Mesenchymal stem cell (in vitro differentiated cells and primary cell): Measurements from ENCODE around the gene NDUFS6.

Source experiments
- DNase-seq: peaks from one replicate; pipeline ENCODE4 v3.0.0-alpha.2; 2013
- H2AFZ ChIP-seq: one replicate; pipeline ENCODE4 v1.6.1; 2013; ENCODE audit warnings: low read depth, mild to moderate bottlenecking, control low read depth, inconsistent platforms, low read length, moderate library complexity
- H2AK5ac ChIP-seq: 2 replicates; pipeline ENCODE4 v1.6.1; 2013; ENCODE audit warnings: low read length, moderate library complexity, mild to moderate bottlenecking, inconsistent platforms; ENCODE audit not compliant: severe bottlenecking
- H2BK120ac ChIP-seq: one replicate; pipeline ENCODE4 v1.6.1; 2013; ENCODE audit warnings: low read depth, mild to moderate bottlenecking, inconsistent platforms, low read length, moderate library complexity
- H2BK12ac ChIP-seq, 2 experiments: one replicate each; pipeline ENCODE4 v1.6.1; 2013; ENCODE audit warnings: inconsistent platforms in 2 of 2, low read length in 2 of 2, mild to moderate bottlenecking in 2 of 2, moderate library complexity in 2 of 2, control low read depth in 1 of 2
- H2BK15ac ChIP-seq: one replicate; pipeline ENCODE4 v1.6.1; 2013; ENCODE audit warnings: mild to moderate bottlenecking, low read depth, inconsistent platforms; ENCODE audit not compliant: poor library complexity, severe bottlenecking
- H2BK5ac ChIP-seq: 2 replicates; pipeline ENCODE4 v1.6.1; 2013; ENCODE audit warnings: low read depth, mild to moderate bottlenecking, low read length, control low read depth, inconsistent platforms; ENCODE audit not compliant: poor library complexity, severe bottlenecking
- H3K14ac ChIP-seq, 2 experiments: one replicate each; pipeline ENCODE4 v1.6.1; 2013; ENCODE audit warnings: inconsistent platforms in 2 of 2, low read length in 2 of 2, control low read depth in 1 of 2, mild to moderate bottlenecking in 1 of 2, moderate library complexity in 1 of 2
- H3K18ac ChIP-seq, 2 experiments: one replicate each; pipeline ENCODE4 v1.6.1; 2013; ENCODE audit warnings: inconsistent platforms in 2 of 2, low read length in 2 of 2, control low read depth in 1 of 2, low read depth in 1 of 2, mild to moderate bottlenecking in 1 of 2
- H3K23ac ChIP-seq, 2 experiments: one replicate each; pipeline ENCODE4 v1.6.1; 2013; ENCODE audit warnings: inconsistent platforms in 2 of 2, low read length in 2 of 2, mild to moderate bottlenecking in 2 of 2, moderate library complexity in 2 of 2, control low read depth in 1 of 2
- H3K27ac ChIP-seq: 2 replicates; pipeline ENCODE4 v1.5.1; 2013; ENCODE audit warnings: mild to moderate bottlenecking, moderate library complexity, low read length, control low read depth, inconsistent platforms; ENCODE audit not compliant: poor library complexity, severe bottlenecking
- H3K27me3 ChIP-seq, 2 experiments: 2 replicates each; pipeline versions ENCODE4 v1.6.1 to v1.7.0; 2013; ENCODE audit warnings: low read length in 2 of 2, mild to moderate bottlenecking in 2 of 2, moderate library complexity in 2 of 2, control low read depth in 1 of 2, inconsistent platforms in 1 of 2; ENCODE audit not compliant: control insufficient read depth in 1 of 2, insufficient read depth in 1 of 2
- H3K36me3 ChIP-seq, 2 experiments: 2 replicates each; pipeline versions ENCODE4 v1.6.1 to v1.7.0; 2013; ENCODE audit warnings: low read length in 2 of 2, control low read depth in 1 of 2, inconsistent platforms in 1 of 2, low read depth in 1 of 2, mild to moderate bottlenecking in 1 of 2; ENCODE audit not compliant: insufficient read depth in 2 of 2, control insufficient read depth in 1 of 2
- H3K4ac ChIP-seq, 2 experiments: one replicate each; pipeline ENCODE4 v1.6.1; 2013; ENCODE audit warnings: inconsistent platforms in 2 of 2, low read length in 2 of 2, mild to moderate bottlenecking in 2 of 2, moderate library complexity in 2 of 2, control low read depth in 1 of 2, low read depth in 1 of 2
- H3K4me1 ChIP-seq: 2 replicates; pipeline ENCODE4 v1.6.1; 2013; ENCODE audit warnings: low read depth, low read length, control low read depth; ENCODE audit not compliant: control insufficient read depth, insufficient read depth
- H3K4me2 ChIP-seq: 2 replicates; pipeline ENCODE4 v1.6.1; 2013; ENCODE audit warnings: low read length, mild to moderate bottlenecking, inconsistent platforms; ENCODE audit not compliant: poor library complexity, severe bottlenecking
- H3K4me3 ChIP-seq, 2 experiments: 2 replicates each; pipeline versions ENCODE4 v1.5.1 to v1.7.0; 2013; ENCODE audit warnings: low read length in 2 of 2, mild to moderate bottlenecking in 2 of 2, control low read depth in 1 of 2, low read depth in 1 of 2; ENCODE audit not compliant: insufficient read depth in 1 of 2
- H3K79me1 ChIP-seq: replicated peaks from 2 replicates; pipeline ENCODE4 v1.6.1; 2013; ENCODE audit warnings: mild to moderate bottlenecking, control low read depth, low read length, inconsistent platforms; ENCODE audit not compliant: poor library complexity, severe bottlenecking
- H3K9ac ChIP-seq: 2 replicates; pipeline ENCODE4 v1.7.0; 2013; ENCODE audit warnings: mild to moderate bottlenecking, low read length, moderate library complexity
- H3K9me3 ChIP-seq: 2 replicates; pipeline ENCODE4 v1.7.0; 2013; ENCODE audit warnings: mild to moderate bottlenecking, low read length; ENCODE audit not compliant: control insufficient read depth
- H4K8ac ChIP-seq: one replicate; pipeline ENCODE4 v1.6.1; 2013; ENCODE audit warnings: inconsistent platforms, mild to moderate bottlenecking, low read length, moderate library complexity
- H4K91ac ChIP-seq: one replicate; pipeline ENCODE4 v1.6.1; 2013; ENCODE audit warnings: mild to moderate bottlenecking, low read length, inconsistent platforms
- WGBS: methylation state at CpG from one replicate; pipeline ENCODE4 v1.1.7; 2013; ENCODE audit warnings: mixed read lengths; 5-methylcytosine and 5-hydroxymethylcytosine counted together

Gene NDUFS6

GRCh38 chr5:1859099-1859498 lies 57.9 kb downstream of the NDUFS6 start:
- WGBS = 85% methylated on average over 10 of the region's 10 CpGs
- H4K8ac ChIP-seq = no peak overlapping the region
- no peak overlapping the region for H2BK15ac ChIP-seq
- H2BK120ac ChIP-seq = no peak overlapping the region
- H3K27ac ChIP-seq = no peak overlapping the region
- H2AFZ ChIP-seq = no peak overlapping the region
- H3K14ac ChIP-seq = no peak overlapping the region
- no peak for DNase-seq
- H3K9ac ChIP-seq = no peak overlapping the region
- no peaks in the 10 kb centered on the region for H3K79me1 ChIP-seq
- H3K23ac ChIP-seq = no peak overlapping the region
- no peak overlapping the region for H2BK5ac ChIP-seq
- H3K4me3 ChIP-seq = no peak overlapping the region
- H3K4me1 ChIP-seq = peaks cover 4% of the 10 kb centered on the region
- H3K27me3 ChIP-seq = peaks cover 41 to 81% of the 10 kb centered on the region in 2 experiments
- H4K91ac ChIP-seq = no peak overlapping the region
- no peaks in the 10 kb centered on the region for H3K9me3 ChIP-seq
- H3K4ac ChIP-seq = no peak overlapping the region
- H3K18ac ChIP-seq = no peak overlapping the region
- H3K36me3 ChIP-seq = no peaks in the 10 kb centered on the region
- H2BK12ac ChIP-seq = no peak overlapping the region
- no peak overlapping the region for H3K4me2 ChIP-seq
- H2AK5ac ChIP-seq = no peak overlapping the region

DNA sequence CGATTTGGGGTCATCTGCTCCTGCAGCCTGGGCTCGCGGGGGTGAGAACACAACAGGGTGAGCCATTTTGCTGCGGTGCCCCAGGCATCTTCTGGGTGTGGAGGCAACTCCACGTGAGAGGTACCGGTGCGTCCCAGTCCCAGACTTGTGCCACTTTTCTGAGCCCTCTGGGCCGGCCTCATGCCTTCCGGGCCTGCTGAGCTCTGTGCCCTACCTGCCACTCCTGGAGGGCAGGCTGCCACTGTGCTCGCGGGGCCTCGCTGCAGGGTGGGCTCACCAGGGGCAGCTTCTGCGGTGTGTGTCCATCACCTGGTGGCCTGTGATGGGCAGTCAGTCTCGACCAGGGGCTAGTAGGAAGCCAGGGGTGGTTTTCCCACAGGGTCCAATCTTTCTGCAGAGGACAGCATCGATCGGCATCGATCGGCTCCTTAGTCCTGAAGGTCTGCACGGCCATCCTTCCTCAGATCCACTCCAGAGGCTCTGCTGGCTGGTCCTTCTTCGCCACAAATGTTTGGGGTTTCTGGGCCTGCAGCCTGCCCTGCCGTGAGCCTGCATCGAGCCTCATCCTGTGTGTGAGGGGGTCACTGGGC lies 58.9 kb downstream of the NDUFS6 start:
- H3K9ac ChIP-seq = no peak overlapping the region
- no peak overlapping the region for H3K4ac ChIP-seq
- H4K8ac ChIP-seq = no peak overlapping the region
- H2BK5ac ChIP-seq = no peak overlapping the region
- DNase-seq = no peak
- no peaks in the 10 kb centered on the region for H3K9me3 ChIP-seq
- no peak overlapping the region for H3K23ac ChIP-seq
- no peak overlapping the region for H2BK120ac ChIP-seq
- peaks cover 41 to 81% of the 10 kb centered on the region in 2 experiments for H3K27me3 ChIP-seq
- H2BK15ac ChIP-seq = no peak overlapping the region
- H3K4me3 ChIP-seq = no peak overlapping the region
- no peak overlapping the region for H2AK5ac ChIP-seq
- peaks cover 4% of the 10 kb centered on the region for H3K4me1 ChIP-seq
- no peaks in the 10 kb centered on the region for H3K36me3 ChIP-seq
- no peak overlapping the region for H4K91ac ChIP-seq
- no peak overlapping the region for H2BK12ac ChIP-seq
- 79% methylated on average over 22 of the region's 22 CpGs for WGBS
- no peaks in the 10 kb centered on the region for H3K79me1 ChIP-seq
- H3K27ac ChIP-seq = no peak overlapping the region
- H3K4me2 ChIP-seq = no peak overlapping the region
- no peak overlapping the region for H3K18ac ChIP-seq
- no peak overlapping the region for H3K14ac ChIP-seq
- H2AFZ ChIP-seq = no peak overlapping the region

DNA sequence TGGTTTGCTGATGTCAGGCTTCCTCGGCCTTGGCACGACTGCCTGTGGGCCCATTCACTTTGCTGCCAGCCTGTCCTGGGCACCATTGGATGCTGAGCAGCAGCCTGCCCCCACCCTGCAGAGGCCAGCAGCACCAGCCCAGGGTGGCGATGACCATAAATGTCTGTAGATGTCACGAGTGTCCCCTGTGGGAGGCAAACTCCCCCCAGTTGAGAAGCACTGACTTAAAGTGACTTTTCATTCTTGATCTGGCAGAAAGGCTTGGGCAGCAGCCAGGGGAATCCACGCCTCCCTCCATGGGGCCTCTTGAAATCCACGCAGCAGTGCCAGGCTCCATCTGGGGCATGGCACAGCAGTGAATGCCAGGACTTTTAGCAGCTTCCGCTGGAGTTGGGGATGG lies 59.7 kb downstream of the NDUFS6 start:
- Histone ChIP-seq H4K8ac (no peak overlapping the region), H2BK15ac (no peak overlapping the region), H3K27ac (no peak overlapping the region), H3K18ac (no peak overlapping the region), H3K36me3 (no peaks in the 10 kb centered on the region), H3K14ac (no peak overlapping the region), H2AFZ (no peak overlapping the region), H2AK5ac (no peak overlapping the region), H3K27me3 (peaks cover 43 to 81% of the 10 kb centered on the region in 2 experiments), H3K23ac (no peak overlapping the region), H3K79me1 (no peaks in the 10 kb centered on the region), H3K4me1 (peaks cover 4% of the 10 kb centered on the region), H2BK120ac (no peak overlapping the region), H3K9ac (no peak overlapping the region), H4K91ac (no peak overlapping the region), H2BK12ac (no peak overlapping the region), H3K9me3 (no peaks in the 10 kb centered on the region), H3K4me2 (no peak overlapping the region), H3K4me3 (no peak overlapping the region), H3K4ac (no peak overlapping the region), H2BK5ac (no peak overlapping the region)
- WGBS = 77% methylated on average over 7 of the region's 7 CpGs
- DNase-seq = no peak

DNA sequence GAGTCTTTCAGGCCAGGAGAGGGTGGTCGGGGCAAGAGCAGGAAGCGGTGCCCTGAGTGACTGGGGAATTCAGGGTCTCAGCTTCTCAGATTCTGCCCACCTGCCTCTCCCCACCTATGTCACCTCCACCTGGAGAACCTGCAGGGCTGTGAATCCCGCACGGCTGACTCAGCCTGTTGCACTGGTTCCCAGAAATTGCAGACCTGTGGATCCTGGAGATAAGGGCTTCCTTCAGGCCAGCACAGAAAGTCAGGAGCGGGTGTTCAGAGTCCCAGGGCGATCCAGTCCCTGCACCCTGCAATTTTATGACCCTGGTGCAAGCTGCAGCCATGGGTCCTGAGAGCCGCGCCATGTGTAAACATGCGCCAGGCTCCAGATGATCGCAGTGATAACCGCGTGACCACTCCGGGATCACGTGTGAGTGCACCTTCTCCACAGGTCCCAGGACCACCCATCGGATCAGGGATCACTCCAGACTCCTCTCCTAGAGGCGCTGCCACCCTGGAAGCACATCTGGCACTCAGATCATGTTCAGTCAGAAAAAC lies 63.8 kb downstream of the NDUFS6 start:
- Histone ChIP-seq H3K4me3 (no peak overlapping the region), H3K9me3 (no peaks in the 10 kb centered on the region), H3K23ac (no peak overlapping the region), H2AK5ac (no peak overlapping the region), H4K8ac (no peak overlapping the region), H3K27me3 (peaks cover 63 to 91% of the 10 kb centered on the region in 2 experiments), H2BK15ac (no peak overlapping the region), H3K18ac (no peak overlapping the region), H3K4me1 (peaks cover 4% of the 10 kb centered on the region), H3K9ac (no peak overlapping the region), H2BK5ac (no peak overlapping the region), H2BK120ac (no peak overlapping the region), H3K36me3 (no peaks in the 10 kb centered on the region), H3K79me1 (no peaks in the 10 kb centered on the region), H3K14ac (no peak overlapping the region), H3K27ac (no peak overlapping the region), H2BK12ac (no peak overlapping the region), H4K91ac (no peak overlapping the region), H3K4ac (no peak overlapping the region), H2AFZ (no peak overlapping the region), H3K4me2 (no peak overlapping the region)
- WGBS = 82% methylated on average over 16 of the region's 16 CpGs
- no peak for DNase-seq
